Cardiac septum (tissue), 1 donor: ENCODE data around the gene SLC43A2. TPM values are rescaled to one million over a fixed set of nuclear protein-coding genes. Genes with fewer than 3 reads are reported as not detected.
"Not testable (repeated sequence)": the region's sequence is repeated elsewhere in the genome, so short reads cannot be mapped to it uniquely, and the experiment has no call there.

ENCODE experiments used
- DNase-seq: peaks from one replicate; pipeline ENCODE4 v3.0.0-alpha.2; 2020; ENCODE audit warnings: low spot score
- intact Hi-C: fragments of 100-400 bp; cut with DNase I; formaldehyde crosslinking; loops from one replicate; pipeline ENCODE4 v1.14.0; 2022
- total RNA-seq: library from RNA; stranded (reverse); fragmentation: NEBNext Ultra II Directional; extraction: Animal tissue kit (Norgen Biotek cat#: 25700); gene quantifications from one replicate; pipeline ENCODE4 v1.2.1, GENCODE V29; 2021
- donor health status: DM: no; HTN: no; CAD: no.

SLC43A2 gene
- total RNA-seq, 1 donor from 2014 or later, result 4.8 TPM

- no peak for DNase-seq
These were observed 53.8 kb downstream of the SLC43A2 start for GRCh38 chr17:1574697-1575471.

GRCh38 chr17:1573932-1574696 is 54.5 kb downstream of the SLC43A2 start:
- peak; percentile 93 for DNase-seq
- intact Hi-C loops, result loop anchor here (1.0 to 10.0 kb wide), 3 partner anchors 55 to 301 kb away; partner anchors contain the start of gene RILP

More at GRCh38 chr17:1574697-1575471, 53.8 kb downstream of the SLC43A2 start:
- intact Hi-C loops, result loop anchor here (1.0 to 10.0 kb wide), 5 partner anchors 54 to 300 kb away; partner anchors contain the start of gene RILP

GRCh38 chr17:1572646-1573045 is 56.0 kb downstream of the SLC43A2 start:
- intact Hi-C loops, result loop anchor here (10.0 kb wide), 1 partner anchor 302 kb away; no protein-coding TSS in a partner anchor
- not testable (repeated sequence) for DNase-seq

- DNase-seq, result no peak
- intact Hi-C loops, result loop anchor here (10.0 kb wide), 1 partner anchor 303 kb away; no protein-coding TSS in a partner anchor
These were observed 57.3 kb downstream of the SLC43A2 start for GRCh38 chr17:1571341-1571704.

- no peak for DNase-seq
- intact Hi-C loops, result no loop called here
These were observed 59.5 kb downstream of the SLC43A2 start for GRCh38 chr17:1568950-1569810.

GRCh38 chr17:1566505-1567199 is 62.0 kb downstream of the SLC43A2 start:
- intact Hi-C loops, result no loop called here
- DNase-seq, result no peak

GRCh38 chr17:1565877-1566276 is 62.8 kb downstream of the SLC43A2 start:
- intact Hi-C loops, result no loop called here
- DNase-seq, result no peak

- DNase-seq, result no peak
These were observed 64.6 kb downstream of the SLC43A2 start for GRCh38 chr17:1563786-1564613.

GRCh38 chr17:1563471-1563785 is 65.2 kb downstream of the SLC43A2 start:
- intact Hi-C loops, DNase-seq: not testable (repeated sequence)

More at GRCh38 chr17:1563786-1564613, 64.6 kb downstream of the SLC43A2 start:
- intact Hi-C loops, result no loop called here

GRCh38 chr17:1562176-1562643 is 66.4 kb downstream of the SLC43A2 start:
- DNase-seq, result no peak
- intact Hi-C loops, result no loop called here

GRCh38 chr17:1561420-1562175 is 67.0 kb downstream of the SLC43A2 start:
- DNase-seq, result no peak
- intact Hi-C loops, result no loop called here

- no peak for DNase-seq
- intact Hi-C loops, result no loop called here
These were observed 67.7 kb downstream of the SLC43A2 start for GRCh38 chr17:1560858-1561355.

- intact Hi-C loops, result no loop called here
These were observed 68.4 kb downstream of the SLC43A2 start for GRCh38 chr17:1560101-1560857.

GRCh38 chr17:1559047-1560043 is 69.3 kb downstream of the SLC43A2 start:
- DNase-seq, result no peak
- intact Hi-C loops, result no loop called here

More at GRCh38 chr17:1560101-1560857, 68.4 kb downstream of the SLC43A2 start:
- no peak for DNase-seq

GRCh38 chr17:1558401-1558800 is 70.2 kb downstream of the SLC43A2 start:
- intact Hi-C loops, result no loop called here
- DNase-seq, result no peak
